ENCODE results near the gene EGFLAM.

GRCh38 chr5:38465702-38466423, 207.5 kb downstream of the EGFLAM start:
- TF ChIP-seq CTCF (IDR thresholded peaks at IDR 0.05; ENCODE audit: poor library complexity): no peak
- TF ChIP-seq EZH2 (IDR thresholded peaks at IDR 0.05; ENCODE audit: borderline replicate concordance): no peak
